Inflammatory macrophage treated with lipopolysaccharide for 4 hours (primary cell): ENCODE measurements around the gene CLDN4.
A peak's percentile ranks its signal among the peaks of the same experiment; 100 is the strongest.
"Not testable (repeated sequence)": the region's sequence is repeated elsewhere in the genome, so short reads cannot be mapped to it uniquely, and the experiment has no call there.

Experiments used
- DNase-seq: peaks from one replicate; pipeline ENCODE4 v3.0.0-alpha.2; 2020

CLDN4 gene, protein sequence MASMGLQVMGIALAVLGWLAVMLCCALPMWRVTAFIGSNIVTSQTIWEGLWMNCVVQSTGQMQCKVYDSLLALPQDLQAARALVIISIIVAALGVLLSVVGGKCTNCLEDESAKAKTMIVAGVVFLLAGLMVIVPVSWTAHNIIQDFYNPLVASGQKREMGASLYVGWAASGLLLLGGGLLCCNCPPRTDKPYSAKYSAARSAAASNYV

GRCh38 chr7:73830681-73831583 lies at the start of gene CLDN4:
Gene CLDN4, plus strand, starts transcription at chr7:73830996. Its CDS starts 206 bp downstream, at chr7:73831202.
- no peak for DNase-seq

GRCh38 chr7:73786588-73786987 lies 44.2 kb upstream of the CLDN4 start:
- DNase-seq: no peak

- DNase-seq: not testable (repeated sequence)
Measured at GRCh38 chr7:73787786-73788048, 43.1 kb upstream of the CLDN4 start.

DNA sequence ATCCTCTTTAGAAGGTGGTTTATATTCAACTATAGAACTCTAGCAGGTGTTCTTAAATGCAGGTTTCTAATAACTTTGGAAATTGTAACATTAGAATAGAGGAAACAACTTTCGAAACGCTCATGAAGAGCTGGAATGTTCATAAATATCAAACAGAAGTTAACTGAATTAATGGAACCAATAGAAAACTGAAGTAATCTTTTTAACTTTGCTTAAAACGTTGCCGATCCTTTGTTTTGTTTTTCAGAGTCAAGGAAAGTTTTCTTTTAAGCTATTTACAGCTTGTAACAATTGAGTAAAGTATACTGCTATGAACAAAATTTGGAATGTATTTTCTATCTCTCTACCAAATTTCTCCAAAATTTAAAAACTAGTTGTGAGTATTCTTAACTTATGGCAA lies 41.7 kb upstream of the CLDN4 start:
- no peak for DNase-seq

GRCh38 chr7:73791170-73791690 lies 39.6 kb upstream of the CLDN4 start:
- DNase-seq: not testable (repeated sequence)

DNA sequence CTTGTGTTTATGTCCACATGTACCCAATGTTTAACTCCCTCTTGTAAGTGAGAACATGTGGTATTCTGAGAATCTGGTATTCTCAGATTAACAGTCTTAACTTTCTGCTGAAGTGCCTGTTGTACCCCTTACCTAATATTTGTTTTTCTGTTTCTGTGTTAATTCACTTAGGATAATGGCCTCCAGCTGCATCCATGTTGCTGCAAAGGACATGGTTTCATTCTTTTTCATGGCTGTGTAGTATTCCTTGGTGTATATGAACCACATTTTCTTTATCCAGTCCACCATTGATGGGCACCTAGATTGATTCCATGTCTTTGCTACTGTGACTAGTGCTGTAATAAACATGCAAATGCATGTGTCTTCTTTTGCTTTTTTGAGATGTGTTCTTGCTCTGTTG lies 35.6 kb upstream of the CLDN4 start:
- not testable (repeated sequence) for DNase-seq

DNA sequence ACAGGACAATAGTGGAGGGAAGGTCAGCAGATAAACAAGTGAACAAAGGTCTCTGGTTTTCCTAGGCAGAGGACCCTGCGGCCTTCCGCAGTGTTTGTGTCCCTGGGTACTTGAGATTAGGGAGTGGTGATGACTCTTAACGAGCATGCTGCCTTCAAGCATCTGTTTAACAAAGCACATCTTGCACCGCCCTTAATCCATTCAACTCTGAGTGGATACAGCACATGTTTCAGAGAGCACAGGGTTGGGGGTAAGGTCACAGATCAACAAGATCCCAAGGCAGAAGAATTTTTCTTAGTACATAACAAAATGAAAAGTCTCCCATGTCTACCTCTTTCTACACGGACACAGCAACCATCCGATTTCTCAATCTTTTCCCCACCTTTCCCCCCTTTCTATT lies 34.1 kb upstream of the CLDN4 start:
- DNase-seq: not testable (repeated sequence)

GRCh38 chr7:73797176-73797575 lies 33.6 kb upstream of the CLDN4 start:
- DNase-seq: not testable (repeated sequence)

DNA sequence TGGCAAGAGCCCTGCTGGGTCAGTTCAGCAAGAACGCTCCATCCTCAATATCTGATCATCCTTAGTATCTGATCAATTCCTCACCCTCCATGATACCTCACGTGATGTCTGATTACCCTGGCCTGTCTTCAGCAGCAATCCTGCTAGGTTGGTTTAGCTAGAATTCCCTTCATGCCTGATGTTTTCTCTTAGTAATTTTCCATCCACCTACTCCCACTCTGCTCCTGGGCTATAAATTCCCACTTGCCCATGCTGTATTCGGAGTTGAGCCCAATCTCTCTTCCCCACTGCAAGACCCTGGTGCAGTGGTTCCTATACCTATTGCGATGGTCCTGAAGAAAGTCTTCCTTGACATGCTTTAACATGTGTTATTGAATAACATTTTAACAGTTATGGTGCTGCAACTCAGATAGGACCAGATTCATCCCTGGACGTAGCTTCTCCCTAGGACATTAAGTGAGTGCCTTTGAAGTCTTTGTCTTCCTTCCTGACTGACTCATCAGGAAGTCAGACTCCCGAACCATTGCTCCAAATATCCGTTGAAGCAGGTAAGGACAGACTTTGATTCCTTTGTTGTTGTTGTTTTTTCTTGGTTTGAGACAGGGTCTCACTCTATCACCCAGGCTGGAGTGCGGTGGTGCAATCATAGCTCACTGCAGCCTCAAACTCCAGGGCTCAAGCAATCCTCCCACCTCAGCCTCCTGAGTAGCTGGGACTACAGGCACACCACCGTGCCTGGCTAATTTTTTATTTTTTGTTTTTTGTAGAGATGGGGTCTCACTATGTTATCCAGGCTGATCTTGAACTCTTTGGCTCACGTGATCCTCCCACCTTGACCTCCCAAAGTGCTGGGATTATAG lies 31.3 kb upstream of the CLDN4 start:
- no peak for DNase-seq

DNA sequence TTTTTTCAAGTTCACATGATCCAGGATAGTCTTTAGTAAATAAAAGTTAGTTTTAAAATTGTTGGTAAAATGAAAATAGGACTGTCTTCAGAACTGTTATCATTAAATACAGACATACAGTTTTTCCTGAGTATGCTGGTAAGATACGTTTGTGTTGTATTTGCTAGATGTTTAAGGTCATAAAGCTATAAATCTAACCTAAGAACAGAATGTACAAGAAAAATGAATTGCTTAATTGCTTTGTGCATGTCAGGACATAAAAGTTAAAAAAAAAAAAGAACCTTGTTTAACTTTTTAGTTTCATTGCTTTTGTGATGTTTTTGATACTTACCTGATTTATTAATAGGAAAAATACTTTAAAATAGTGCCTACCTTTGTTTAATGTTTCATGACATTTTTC lies 29.2 kb upstream of the CLDN4 start:
- DNase-seq: no peak

DNA sequence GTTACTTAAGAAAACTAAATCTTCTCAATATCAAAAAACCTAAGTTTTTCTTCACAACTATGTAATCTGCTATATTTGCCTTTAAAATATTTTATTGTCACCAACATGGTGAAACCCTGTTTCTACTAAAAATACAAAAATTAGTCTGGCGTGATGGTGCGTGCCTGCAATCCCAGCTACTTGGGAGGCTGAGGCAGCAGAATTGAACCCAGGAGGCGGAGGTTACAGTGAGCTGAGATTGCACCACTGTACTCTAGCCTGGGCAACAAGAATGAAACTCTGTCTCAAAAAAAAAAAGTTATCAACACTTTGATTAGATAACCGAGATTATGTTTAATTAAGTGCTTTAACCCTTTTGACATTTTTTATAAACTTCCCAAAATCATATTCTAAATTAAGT lies 28.3 kb upstream of the CLDN4 start:
- no peak for DNase-seq

DNA sequence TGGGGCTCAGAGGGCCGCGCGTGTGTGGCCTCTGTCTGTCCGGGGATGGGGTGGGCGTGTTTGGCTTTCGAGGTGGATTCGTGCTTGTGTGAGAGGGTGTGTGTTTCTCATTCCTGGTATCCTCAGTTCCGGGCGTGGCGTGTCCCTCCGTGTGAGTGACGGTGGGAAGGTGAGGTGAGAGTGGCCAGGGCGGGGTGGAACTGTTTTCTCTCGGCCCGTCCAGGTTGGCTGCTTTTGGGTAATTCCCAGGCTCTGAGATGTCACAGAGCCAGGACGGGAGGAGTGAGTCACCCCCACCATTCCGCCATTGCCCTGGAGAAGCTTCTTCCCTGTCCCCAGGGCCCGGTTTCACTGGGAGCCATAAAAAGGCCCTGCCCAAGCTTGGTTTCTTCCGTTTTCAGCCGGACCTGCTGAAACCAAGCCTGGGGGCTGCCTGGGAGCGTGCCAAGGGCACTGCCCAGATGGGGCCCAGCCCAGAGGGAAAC lies 21.3 kb upstream of the CLDN4 start:
- DNase-seq: no peak

GRCh38 chr7:73810998-73811360 lies 19.8 kb upstream of the CLDN4 start:
- no peak for DNase-seq

GRCh38 chr7:73811760-73812168 lies 19.0 kb upstream of the CLDN4 start:
- peak; percentile 69 for DNase-seq

DNA sequence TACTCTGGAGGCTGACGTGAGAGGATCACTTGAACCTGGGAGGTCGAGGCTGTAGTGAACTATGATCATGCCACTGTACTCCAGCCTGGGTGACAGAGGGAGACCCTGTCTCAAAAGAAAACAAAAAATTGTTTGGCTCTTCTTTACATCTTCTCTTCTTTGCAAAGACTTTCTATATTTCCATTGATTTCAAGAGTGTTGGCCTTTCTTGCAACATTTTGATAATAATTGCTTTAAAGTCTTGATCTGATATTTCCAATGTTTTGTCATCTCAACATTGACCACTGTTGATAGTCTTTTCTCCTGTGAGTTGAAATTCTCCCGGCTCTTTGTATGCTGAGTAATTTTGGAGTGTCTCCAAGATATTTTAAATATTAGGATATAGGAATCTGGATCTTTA lies 17.8 kb upstream of the CLDN4 start:
- no peak for DNase-seq

DNA sequence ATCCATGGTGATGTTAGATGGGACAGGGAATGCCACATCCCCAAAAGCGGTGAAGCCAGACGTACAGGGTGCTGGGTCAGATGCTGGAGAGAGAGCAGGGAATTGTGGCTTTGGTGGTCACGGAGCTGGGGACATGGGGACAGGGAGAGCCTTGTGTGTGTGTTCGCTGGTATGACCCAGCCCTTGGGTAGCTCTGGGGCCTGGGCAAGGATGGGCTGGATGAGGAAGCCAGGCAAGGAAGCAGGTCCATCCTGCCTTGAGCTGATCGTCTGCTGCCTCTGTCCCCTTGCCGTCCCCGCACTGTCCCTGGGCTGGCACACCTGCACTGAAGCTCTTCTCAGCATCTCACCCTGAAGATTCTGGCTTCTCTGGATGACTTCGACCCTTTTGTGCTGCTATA lies 15.4 kb upstream of the CLDN4 start:
- no peak for DNase-seq

GRCh38 chr7:73817121-73817520 lies 13.7 kb upstream of the CLDN4 start:
- DNase-seq: no peak

- DNase-seq: no peak
Measured at GRCh38 chr7:73820013-73820412, 10.8 kb upstream of the CLDN4 start.

DNA sequence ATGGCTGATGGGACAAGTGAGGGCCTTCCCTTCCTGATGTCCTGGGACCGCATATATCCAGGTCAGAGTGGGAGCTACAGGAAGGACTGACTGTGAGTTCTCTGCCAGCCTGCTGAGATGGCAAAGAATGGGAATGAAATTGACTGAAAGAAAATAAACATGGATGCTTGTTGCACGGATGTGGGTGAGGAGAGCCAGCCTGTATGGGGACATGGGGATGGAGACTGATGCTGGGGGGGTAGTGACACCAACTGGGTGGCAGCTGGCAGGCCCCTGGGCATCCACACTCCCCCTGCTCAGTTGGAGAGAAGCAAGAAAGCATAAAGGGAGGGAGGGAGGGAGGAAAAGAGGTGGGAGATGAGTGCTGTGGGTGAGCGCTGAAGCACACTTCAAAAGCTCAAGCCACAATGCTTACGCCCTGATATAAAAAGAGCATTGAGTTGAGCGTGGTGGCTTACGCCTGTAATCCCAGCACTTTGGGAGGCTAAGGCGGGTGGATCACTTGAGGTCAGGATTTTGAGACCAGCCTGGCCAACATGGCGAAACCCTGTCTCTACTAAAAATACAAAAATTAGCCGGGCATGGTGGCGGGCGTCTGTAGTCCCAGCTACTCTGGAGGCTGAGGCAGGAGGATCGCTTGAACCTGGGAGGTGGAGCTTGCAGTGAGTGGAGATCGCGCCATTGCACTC lies 9.1 kb upstream of the CLDN4 start:
- DNase-seq: not testable (repeated sequence)

DNA sequence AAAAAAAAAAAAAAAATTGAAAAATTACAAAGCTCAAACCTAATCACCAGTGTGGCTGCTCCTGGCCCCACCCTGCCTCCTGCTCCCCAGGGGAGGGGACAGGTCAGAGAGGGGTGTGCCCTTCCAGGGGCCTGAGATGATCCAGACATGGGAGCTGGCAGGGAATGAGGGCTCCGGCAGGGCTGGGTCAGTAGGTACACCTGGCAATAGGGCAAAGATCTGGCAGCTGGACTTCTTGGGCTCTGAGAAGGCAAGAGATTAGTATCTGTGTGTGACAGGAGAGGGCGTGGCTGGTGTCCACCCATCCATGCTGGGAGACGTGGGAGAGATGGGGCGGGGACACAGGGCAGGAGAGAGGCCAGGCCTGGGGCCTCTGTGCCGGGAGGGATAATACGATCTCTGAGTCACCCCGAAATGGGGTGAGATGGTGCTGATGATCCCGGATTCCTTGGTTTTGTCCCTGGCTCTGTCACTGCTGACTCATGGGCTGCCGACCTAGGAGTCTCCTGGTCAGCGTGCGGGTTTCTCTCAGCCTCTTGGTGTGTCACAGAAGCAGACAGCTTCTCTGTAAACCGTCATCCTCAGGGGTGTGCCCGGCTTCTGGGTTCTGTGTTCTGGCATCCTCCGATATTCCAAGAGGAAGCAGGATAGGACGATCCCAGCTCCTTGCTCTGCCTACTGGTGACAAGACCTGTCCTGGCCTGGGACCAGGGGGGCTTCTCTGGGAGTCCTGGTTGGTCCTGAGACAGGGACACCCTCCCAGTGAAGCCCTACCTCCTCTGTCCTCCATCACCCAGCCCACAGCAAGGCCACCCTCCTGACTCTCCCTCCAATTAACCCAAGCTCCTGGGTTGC lies 8.2 kb upstream of the CLDN4 start:
- no peak for DNase-seq

DNA sequence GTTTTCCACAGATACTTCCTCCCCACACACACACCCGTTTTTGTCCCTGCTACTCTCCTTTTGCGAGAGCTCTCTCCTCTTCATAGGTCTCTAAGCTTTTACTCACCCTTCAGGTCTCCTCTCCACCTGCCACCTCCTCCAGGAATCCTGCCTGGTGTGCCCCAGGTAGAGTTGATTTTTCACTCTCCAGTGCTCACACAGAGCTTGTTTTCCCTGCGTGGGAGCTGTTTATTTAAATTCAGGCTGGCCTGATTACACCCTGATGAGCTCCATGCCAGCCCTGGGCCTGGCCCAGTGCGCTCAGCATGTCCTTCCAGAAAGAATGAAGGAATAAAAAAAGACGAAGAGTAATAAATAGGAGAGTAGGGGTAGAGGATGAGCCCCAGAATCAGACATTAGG lies 7.5 kb upstream of the CLDN4 start:
- no peak for DNase-seq
